ENCODE measurements around the gene DNAH2. TPM values are rescaled to one million over a fixed set of nuclear protein-coding genes. Genes with fewer than 3 reads are reported as not detected.

Gene DNAH2
- total and polyA plus RNA-seq, 2 of the 8 experiments (the other 6 are each of a cell fraction or from before 2014, with no cell fraction given): 0.13 to 0.18 TPM

DNA sequence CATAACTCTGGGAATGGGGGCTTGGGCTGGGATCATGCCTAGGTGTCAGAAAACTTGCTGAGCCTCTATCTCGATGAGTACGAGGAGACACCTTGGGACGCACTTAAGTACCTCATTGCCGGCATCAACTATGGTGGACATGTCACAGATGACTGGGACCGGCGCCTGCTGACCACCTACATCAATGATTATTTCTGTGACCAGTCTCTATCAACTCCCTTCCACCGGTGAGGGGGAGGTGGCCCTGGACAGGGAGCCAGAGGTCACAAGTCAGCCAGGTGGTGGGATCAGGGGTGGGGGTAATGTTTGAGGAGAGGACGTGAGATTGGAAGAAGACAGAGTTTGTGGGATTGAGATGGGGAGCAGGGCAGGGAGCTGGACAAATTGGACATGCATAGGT is 113.1 kb downstream of the DNAH2 start:
- Histone ChIP-seq H3K36me3 (ENCODE audit: control insufficient read depth in 2 of 4, insufficient read depth in 4 of 4, low read length in 3 of 4) (no peaks in the 10 kb centered on the region), H3K79me2 (ENCODE audit: control insufficient read depth in 1 of 2, insufficient read depth in 2 of 2, low read length in 2 of 2) (no peaks in the 10 kb centered on the region), H3K14ac (ENCODE audit: insufficient read length) (no peak overlapping the region), H4K8ac (ENCODE audit: extremely low read depth, insufficient read depth, low read length) (no peak overlapping the region), H3K4me1 (replicated peaks in 1 of 4; ENCODE audit: control insufficient read depth in 3 of 4, insufficient read depth in 4 of 4, low read length in 3 of 4) (peaks cover 0 to 7% (median 4%) of the 10 kb centered on the region in 4 experiments; a peak in 5 of 7 replicates), H2AK5ac (ENCODE audit: low read depth, low read length) (0 out of 2 replicates have a peak overlapping the region, but pooled peaks have one; percentile 24), H3K4me3 (ENCODE audit: extremely low read depth in 1 of 4, insufficient read depth in 2 of 4, low read depth in 3 of 4, low read length in 4 of 4) (no peak overlapping the region), H2BK120ac (replicated peaks; ENCODE audit: low read depth, low read length) (no peak overlapping the region), H2BK5ac (ENCODE audit: low read depth, low read length) (no peak overlapping the region), H2AFZ (ENCODE audit: low read length) (no peak overlapping the region), H2BK15ac (ENCODE audit: low read length) (no peak overlapping the region), H4K91ac (replicated peaks; ENCODE audit: insufficient read length, low read length) (no peak overlapping the region), H3K23me2 (ENCODE audit: low read depth, low read length) (peaks cover 12% of the 10 kb centered on the region), H3K56ac (replicated peaks; ENCODE audit: insufficient read length, low read depth, low read length) (no peak overlapping the region), H3K27me3 (replicated peaks in 1 of 4; ENCODE audit: control insufficient read depth in 3 of 4, extremely low read depth in 1 of 4, insufficient read depth in 3 of 4, low read length in 3 of 4) (peaks cover 4 to 38% (median 30%) of the 10 kb centered on the region in 4 experiments), H4K20me1 (replicated peaks in 1 of 2; ENCODE audit: control insufficient read depth in 1 of 2, insufficient read depth in 2 of 2, low read length in 2 of 2) (no peaks in the 10 kb centered on the region), H3K27ac (ENCODE audit: low read depth, low read length) (no peak overlapping the region), H3K79me1 (ENCODE audit: low read depth, low read length) (no peaks in the 10 kb centered on the region), H4K5ac (ENCODE audit: insufficient read length, low read depth, low read length) (no peak overlapping the region), H3K23ac (ENCODE audit: insufficient read length) (no peak overlapping the region), H3K18ac (ENCODE audit: extremely low read depth, low read length) (no peak overlapping the region), H2BK12ac (ENCODE audit: low read depth, low read length) (no peak overlapping the region), H2BK20ac (ENCODE audit: low read length) (no peak overlapping the region), H3K9ac (replicated peaks in 1 of 4; ENCODE audit: extremely low read depth in 1 of 4, low read depth in 3 of 4, low read length in 3 of 4) (no peak overlapping the region), H3K4me2 (ENCODE audit: insufficient read depth in 1 of 2, low read depth in 2 of 2, low read length in 2 of 2) (no peak overlapping the region), H3K4ac (replicated peaks; ENCODE audit: insufficient read length, low read depth, low read length) (no peak overlapping the region), H3K9me3 (ENCODE audit: insufficient read depth in 2 of 2, low read depth in 1 of 2, low read length in 1 of 2) (no peaks in the 10 kb centered on the region)
- 87 to 100% methylated on average over 1 to 8 of the region's 8 CpGs for WGBS, 2 experiments (ENCODE audit: extremely low coverage in 1 of 2, insufficient coverage in 1 of 2, insufficient read length in 1 of 2, insufficient replicate concordance in 2 of 2, low coverage in 1 of 2, low lambda C conversion rate in 2 of 2, missing lambda C conversion rate in 1 of 2)
- ChIA-PET POLR2A (ENCODE audit: partially characterized antibody) (interaction anchor here (3.3 kb wide), 1 partner anchor 12 kb away, joined by 10 read pairs; no protein-coding TSS in a partner anchor), CTCF (ENCODE audit: partially characterized antibody) (interaction anchor here (0.7 to 5.5 kb wide), 4 partner anchors 10 to 466 kb away, joined by 3 to 26 read pairs (median 14); no protein-coding TSS in a partner anchor)
- FAIRE-seq (no peak), DNase-seq (ENCODE audit: low read depth in 1 of 2, low spot score in 2 of 2) (no peak)
- TF ChIP-seq HDAC2 (IDR thresholded peaks at IDR 0.05; ENCODE audit: borderline replicate concordance in 1 of 2, low read depth in 2 of 2, low read length in 2 of 2) (no peak), SRF (IDR thresholded peaks at IDR 0.05; ENCODE audit: low read depth, low read length) (no peak), CBX8 (IDR thresholded peaks at IDR 0.05; ENCODE audit: borderline replicate concordance, low read depth, low read length) (no peak), NANOG (IDR thresholded peaks at IDR 0.05; ENCODE audit: insufficient read depth, low read depth, low read length, poor library complexity, severe bottlenecking) (no peak), EGR1 (IDR thresholded peaks at IDR 0.05; ENCODE audit: borderline replicate concordance, low read depth, low read length) (no peak), CREB1 (IDR thresholded peaks at IDR 0.05) (no peak), BRCA1 (IDR thresholded peaks at IDR 0.05; ENCODE audit: low read depth, low read length) (no peak), SP1 (IDR thresholded peaks at IDR 0.05; ENCODE audit: low read depth, low read length) (no peak), CEBPB (IDR thresholded peaks at IDR 0.05; ENCODE audit: low read depth, low read length) (no peak), EP300 (IDR thresholded peaks at IDR 0.05; ENCODE audit: borderline replicate concordance in 1 of 2, low read depth in 2 of 2, low read length in 2 of 2) (no peak)
- TF ChIP-seq, protein P1, sequence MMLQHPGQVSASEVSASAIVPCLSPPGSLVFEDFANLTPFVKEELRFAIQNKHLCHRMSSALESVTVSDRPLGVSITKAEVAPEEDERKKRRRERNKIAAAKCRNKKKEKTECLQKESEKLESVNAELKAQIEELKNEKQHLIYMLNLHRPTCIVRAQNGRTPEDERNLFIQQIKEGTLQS (IDR thresholded peaks at IDR 0.05; ENCODE audit: insufficient read depth, low read depth, low read length): no peak
- TF ChIP-seq, protein P2, sequence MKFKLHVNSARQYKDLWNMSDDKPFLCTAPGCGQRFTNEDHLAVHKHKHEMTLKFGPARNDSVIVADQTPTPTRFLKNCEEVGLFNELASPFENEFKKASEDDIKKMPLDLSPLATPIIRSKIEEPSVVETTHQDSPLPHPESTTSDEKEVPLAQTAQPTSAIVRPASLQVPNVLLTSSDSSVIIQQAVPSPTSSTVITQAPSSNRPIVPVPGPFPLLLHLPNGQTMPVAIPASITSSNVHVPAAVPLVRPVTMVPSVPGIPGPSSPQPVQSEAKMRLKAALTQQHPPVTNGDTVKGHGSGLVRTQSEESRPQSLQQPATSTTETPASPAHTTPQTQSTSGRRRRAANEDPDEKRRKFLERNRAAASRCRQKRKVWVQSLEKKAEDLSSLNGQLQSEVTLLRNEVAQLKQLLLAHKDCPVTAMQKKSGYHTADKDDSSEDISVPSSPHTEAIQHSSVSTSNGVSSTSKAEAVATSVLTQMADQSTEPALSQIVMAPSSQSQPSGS (IDR thresholded peaks at IDR 0.05; ENCODE audit: low read length): no peak
